GM10266 (cell line): Measurements from ENCODE around the gene PRCD.

Source experiments
- DNase-seq: peaks from one replicate; pipeline ENCODE4 v3.0.0; 2012; ENCODE audit errors: extremely low spot score
- CTCF ChIP-seq: IDR thresholded peaks from 2 replicates; pipeline ENCODE4 v1.5.1; 2012; ENCODE audit warnings: mild to moderate bottlenecking, low read depth; ENCODE audit not compliant: control insufficient read depth, insufficient read depth; ENCODE audit errors: missing control alignments

Gene PRCD

GRCh38 chr17:76535788-76536510, 3.9 kb upstream of the PRCD start:
- TF ChIP-seq CTCF, result no peak
- no peak for DNase-seq

DNA sequence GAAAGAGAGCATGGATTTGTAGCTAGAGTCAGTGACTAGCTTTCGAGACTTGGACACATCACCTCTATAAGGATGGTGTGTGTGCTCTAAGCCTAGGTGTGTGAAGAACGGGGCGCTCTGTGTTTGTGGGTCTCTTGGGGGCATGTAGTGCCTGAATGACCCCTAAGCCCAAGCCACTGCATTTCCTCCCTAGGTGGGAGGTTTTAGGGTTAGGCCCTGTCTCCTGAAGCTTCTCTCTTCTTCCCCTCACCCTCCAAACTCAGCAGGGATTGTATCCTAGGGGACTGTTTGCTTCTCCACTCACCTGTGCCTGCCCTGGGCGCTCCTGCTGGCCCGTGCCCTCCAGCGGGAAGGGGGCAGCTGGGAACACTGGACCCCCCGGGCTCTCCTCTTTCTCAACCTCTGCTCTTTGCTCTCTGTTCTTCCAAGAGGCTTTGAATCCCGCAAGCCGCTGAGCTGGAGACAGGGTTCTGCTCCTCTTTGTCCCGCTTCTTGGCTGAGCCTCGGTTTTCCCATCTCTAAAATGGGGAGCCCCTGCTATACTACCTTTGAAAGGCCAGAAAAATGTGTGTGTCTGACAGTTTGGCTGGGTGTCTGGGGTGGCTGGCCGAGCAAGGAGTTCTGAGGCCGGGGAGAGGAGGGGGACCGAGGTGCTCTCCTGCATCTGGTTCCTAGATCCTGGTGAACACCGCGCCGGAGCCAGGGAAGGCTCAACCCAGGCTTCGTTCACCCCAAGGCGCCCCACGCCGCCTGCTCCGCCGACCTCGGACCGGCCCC, 3.1 kb upstream of the PRCD start:
- TF ChIP-seq CTCF, result no peak
- DNase-seq, result no peak

- no peak for DNase-seq
- TF ChIP-seq CTCF, result no peak
These were observed 2.6 kb upstream of the PRCD start for GRCh38 chr17:76537288-76537577.

GRCh38 chr17:76537578-76538280, 2.1 kb upstream of the PRCD start, which contains the start of gene CYGB:
TSS of gene CYGB (minus strand) at chr17:76537709. CDS start at chr17:76537542, 167 bp downstream.
- DNase-seq, result no peak
- no peak for TF ChIP-seq CTCF

DNA sequence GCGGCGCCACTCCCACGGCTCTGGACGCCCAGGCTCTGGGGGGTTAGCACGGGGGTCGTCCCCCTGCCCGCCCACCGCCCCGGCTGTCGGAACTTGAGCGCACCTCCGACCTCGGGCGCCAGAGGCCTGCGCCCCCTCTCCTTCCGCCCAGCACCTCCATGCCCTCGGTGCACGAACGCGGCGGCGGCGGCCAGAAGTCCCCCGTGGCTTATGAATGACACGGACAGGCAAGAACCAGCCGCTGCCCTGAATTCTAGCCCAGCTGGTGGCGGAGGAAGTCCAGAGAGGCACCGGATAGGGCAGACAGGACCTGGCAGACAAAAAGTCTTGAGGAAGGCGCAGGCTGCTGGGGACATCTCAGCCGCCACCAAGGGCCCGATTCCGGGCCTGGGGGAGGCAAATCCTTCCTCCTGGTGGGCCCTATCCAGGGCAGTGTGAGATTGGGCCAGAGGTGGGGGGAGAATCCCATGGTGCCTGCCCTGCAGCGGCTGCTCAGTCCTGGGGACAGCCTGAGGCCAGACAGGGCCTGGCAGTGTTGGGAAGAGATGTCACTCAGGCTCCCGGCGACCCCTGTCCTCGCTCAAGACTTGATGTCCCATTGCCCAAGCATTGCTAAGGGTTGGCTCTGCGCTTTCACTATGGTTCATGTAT, 1.4 kb upstream of the PRCD start:
- peak; percentile 30 for DNase-seq
- TF ChIP-seq CTCF, result no peak

- TF ChIP-seq CTCF, result no peak
- DNase-seq, result no peak
These were observed 788 bp upstream of the PRCD start for GRCh38 chr17:76538941-76539570.
